ENCODE measurements around the gene SERP2. TPM values are rescaled to one million over a fixed set of nuclear protein-coding genes. Genes with fewer than 3 reads are reported as not detected.

Gene SERP2
- total RNA-seq, 1 experiment from 2014 or later, result 5.8 TPM

DNA sequence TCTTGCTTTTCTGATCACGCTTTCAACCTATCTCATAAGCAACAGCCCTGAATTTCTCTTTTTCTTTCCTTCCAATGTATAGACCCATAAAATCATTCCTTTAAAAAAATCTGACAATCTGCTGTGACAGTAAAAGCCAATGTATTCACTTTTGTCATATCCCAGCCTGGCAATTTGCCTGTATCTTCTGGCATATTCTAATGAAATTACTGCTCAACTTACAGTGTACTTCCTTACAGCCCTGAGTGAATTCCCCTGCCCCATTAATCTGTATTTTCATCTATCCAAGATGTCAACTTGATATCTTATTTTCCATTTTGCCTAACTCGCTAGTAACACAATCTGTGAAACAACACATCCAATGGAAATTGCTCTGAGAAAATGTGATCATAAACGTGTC is 18.0 kb upstream of the SERP2 start:
- no peak for DNase-seq (ENCODE audit: low read depth)

GRCh38 chr13:44359983-44360375 is 13.6 kb upstream of the SERP2 start:
- no peak for DNase-seq (ENCODE audit: low read depth)

- DNase-seq (ENCODE audit: low read depth), result peak; percentile 4
These were observed 11.1 kb upstream of the SERP2 start for GRCh38 chr13:44362394-44363040.

GRCh38 chr13:44363631-44364344 is 9.8 kb upstream of the SERP2 start:
- DNase-seq (ENCODE audit: low read depth), result peak; percentile 33

DNA sequence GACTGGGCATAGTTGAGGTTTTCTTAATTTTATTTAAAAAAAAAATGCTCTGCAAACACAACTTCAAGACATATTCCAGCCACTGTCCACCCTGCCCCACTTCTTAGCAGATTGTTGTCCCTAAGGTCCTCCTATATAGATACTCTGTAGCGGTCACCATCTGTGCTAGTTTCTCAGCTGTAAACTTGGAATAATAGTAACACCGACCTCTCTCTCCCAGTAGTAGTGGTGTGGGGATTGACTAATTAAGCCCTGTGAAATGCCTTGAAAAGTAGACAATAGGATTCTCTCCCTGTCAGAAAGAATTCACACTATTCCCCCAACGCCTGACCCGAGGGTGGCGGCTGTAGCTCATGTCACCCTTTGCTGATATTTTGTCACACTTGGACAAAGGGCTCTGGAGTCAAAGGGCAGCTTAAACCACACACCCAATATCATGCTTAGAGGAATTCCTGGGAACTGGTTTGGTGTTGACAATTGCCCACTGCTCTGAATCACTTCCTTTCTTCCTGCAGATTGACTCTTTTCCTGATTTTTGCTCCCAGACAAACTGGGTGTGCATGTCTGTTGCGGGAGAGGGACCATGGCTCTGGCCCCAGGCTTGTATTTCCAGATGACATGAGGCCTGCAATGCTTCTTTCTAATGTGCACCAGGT is 9.2 kb upstream of the SERP2 start:
- peak; percentile 89 for DNase-seq (ENCODE audit: low read depth)

DNA sequence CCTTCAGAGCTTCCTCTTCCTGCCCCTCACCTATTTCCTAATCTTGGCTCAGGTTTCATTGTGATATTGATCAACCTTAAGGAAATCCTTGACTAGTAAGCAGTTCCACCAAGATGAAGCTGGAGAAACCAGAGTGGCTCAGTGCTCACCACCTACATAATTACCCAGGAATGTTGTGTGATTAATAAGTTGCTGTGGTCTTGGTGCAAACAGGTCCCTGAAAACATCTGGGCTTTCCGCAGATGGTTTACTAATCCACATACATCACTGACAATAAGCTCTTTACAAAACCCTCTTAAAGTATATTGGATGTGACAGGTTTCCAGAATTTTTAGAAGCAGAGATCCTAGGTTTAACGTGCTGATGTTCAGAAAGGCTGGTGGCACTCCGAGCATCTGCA is 8.6 kb upstream of the SERP2 start:
- peak; percentile 74 for DNase-seq (ENCODE audit: low read depth)

GRCh38 chr13:44365899-44366298 is 7.7 kb upstream of the SERP2 start:
- DNase-seq (ENCODE audit: low read depth), result no peak

DNA sequence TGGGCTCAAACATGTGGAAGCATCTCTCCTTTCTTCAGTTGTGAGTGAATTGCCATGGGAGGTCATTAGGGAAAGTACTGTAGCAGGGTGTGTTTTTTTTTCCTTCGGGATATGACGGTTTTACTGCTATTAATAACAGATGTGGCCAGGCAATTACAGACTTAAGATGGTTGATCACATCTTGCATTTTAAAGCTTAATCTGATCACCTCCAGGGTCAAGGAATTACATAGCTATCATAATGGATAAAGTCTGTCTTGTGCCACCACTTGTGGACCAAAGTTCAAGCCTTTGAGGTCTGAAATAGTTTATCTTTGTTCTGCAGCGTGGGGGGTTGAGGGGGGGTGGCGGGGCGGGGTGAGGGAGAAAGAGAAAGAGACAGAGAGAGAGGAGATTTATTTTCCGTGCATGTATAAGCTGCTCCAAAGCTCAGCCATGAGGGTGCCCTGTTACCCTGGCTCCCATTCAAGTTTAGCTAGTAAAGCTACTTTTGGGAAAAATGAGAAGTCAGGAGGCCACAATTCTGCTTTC is 5.5 kb upstream of the SERP2 start:
- DNase-seq (ENCODE audit: low read depth), result peak; percentile 15

GRCh38 chr13:44368599-44369368 is 4.8 kb upstream of the SERP2 start:
- DNase-seq (ENCODE audit: low read depth), result no peak

DNA sequence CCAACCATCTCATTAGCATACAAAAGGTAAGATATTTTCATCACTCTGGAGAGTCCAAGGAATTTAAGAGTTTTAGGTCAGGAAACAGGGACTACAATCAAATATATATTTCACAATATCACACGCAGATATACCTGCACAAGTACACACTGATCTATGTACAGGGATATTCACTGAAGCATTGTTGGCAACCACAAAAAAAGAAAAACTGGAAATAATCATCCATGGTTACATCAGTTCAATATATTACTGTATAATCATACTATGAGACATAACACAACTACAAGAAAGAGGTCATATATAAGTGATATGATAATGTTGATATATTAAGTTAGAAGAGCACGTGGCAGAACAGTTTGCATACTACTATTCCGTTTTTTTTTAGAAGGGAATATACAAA is 2.2 kb upstream of the SERP2 start:
- DNase-seq (ENCODE audit: low read depth), result no peak

DNA sequence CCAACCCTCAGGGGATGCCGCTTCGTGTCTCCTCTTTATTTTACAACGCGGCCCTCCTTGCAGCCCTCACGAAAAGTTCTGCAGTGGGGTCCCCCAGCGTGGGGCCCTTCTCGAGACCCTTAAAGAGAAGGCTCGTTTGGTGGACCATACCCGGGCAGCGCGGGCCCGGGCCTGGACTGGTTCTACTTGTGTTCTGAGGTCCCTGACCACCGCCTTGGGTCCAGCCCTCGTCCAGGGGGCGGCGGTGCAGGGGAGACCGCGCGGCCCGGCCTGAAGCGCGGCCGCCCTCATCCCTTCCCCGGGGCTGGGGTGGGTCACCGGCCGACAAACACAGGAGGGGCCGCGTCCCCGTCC is 400 bp upstream of the SERP2 start:
- no peak for DNase-seq (ENCODE audit: low read depth)

GRCh38 chr13:44374348-44374712 is 706 bp downstream of the SERP2 start:
- DNase-seq (ENCODE audit: low read depth), result no peak

DNA sequence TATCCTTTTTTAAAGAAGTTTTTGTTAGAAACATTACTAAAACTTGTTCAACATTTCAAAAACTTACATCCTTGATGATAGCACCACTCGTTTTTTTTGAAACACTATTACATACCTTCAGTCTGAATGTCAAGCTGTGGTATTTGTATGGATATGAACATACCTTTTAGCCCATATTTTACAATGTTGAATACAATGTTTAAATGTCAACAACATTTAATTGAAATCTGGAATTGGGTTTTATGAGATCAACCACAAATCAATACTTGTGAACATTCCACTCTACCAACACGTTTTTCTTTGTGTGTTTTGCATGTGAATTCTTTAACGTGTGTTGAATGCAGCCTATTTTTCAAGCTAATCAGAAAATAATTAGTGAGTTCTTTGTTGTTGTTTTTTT is 4.7 kb downstream of the SERP2 start:
- no peak for DNase-seq (ENCODE audit: low read depth)

DNA sequence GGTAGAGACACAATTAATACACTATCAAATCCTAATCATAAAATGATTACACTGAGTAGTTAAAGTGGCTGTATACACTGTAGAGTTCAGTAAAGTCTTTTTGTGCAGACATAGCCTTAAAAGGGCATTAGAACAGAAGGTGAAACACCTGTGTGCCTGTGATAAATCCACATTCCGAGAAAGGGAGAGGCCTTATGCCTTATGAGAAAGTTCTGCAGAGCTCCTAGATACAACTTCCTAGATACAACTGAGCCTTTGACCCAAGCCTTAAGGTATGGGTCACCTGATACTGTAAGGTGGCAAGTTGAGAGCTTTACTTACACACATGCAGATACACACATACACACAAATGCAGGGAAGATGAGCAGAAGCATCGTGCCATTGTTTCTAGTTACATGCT is 6.3 kb downstream of the SERP2 start:
- DNase-seq (ENCODE audit: low read depth), result no peak

- DNase-seq (ENCODE audit: low read depth), result peak; percentile 27
These were observed 7.0 kb downstream of the SERP2 start for GRCh38 chr13:44380404-44381165.

GRCh38 chr13:44382635-44383145 is 9.1 kb downstream of the SERP2 start:
- no peak for DNase-seq (ENCODE audit: low read depth)

DNA sequence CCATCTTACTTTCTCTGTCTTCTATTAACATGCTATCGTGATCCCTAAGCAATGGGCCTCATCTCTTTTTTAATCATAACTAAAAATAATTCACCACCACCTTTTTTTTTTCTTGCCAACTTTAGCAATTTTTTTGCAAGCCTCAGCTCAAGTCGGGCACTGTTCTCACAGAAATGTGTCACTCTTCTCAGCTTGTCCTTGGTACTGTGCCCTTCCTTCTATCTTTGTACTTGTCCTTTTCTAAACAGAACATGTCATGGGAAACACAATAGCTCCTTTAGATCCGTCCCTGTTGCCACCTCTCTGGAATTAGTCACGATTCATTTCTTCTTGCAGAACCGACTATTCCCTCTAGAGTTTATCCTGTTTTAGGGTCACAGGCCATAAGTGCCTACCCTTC is 10.3 kb downstream of the SERP2 start:
- DNase-seq (ENCODE audit: low read depth), result no peak

GRCh38 chr13:44384778-44385177 is 11.2 kb downstream of the SERP2 start:
- no peak for DNase-seq (ENCODE audit: low read depth)

GRCh38 chr13:44385401-44385800 is 11.8 kb downstream of the SERP2 start:
- no peak for DNase-seq (ENCODE audit: low read depth)

GRCh38 chr13:44385847-44386246 is 12.2 kb downstream of the SERP2 start:
- no peak for DNase-seq (ENCODE audit: low read depth)

GRCh38 chr13:44386913-44387556 is 13.4 kb downstream of the SERP2 start:
- DNase-seq (ENCODE audit: low read depth), result no peak

Data from M059J (cell line).